ENCODE data around the gene BZW2. TPM values are rescaled to one million over a fixed set of nuclear protein-coding genes. Genes with fewer than 3 reads are reported as not detected.

The BZW2 gene
- total RNA-seq, 3 donors from 2014 or later, result 44.8 to 67.0 (median 65.3) TPM

GRCh38 chr7:16651396-16652239, 5.6 kb downstream of the BZW2 start:
- Histone ChIP-seq H3K9me3 (no peaks in the 10 kb centered on the region), H3K4me1 (ENCODE audit: low read depth) (peaks cover 7% of the 10 kb centered on the region), H3K36me3 (ENCODE audit: low read depth) (no peaks in the 10 kb centered on the region), H3K4me3 (no peak overlapping the region)
- ATAC-seq (no peak), DNase-seq (no peak)
- intact Hi-C loops (cut with DNase I, micrococcal nuclease), result no loop called here
- TF ChIP-seq CTCF (IDR thresholded peaks at IDR 0.05), result no peak

- intact Hi-C loops (cut with DNase I, micrococcal nuclease), result no loop called here
- no peaks in the 10 kb centered on the region for H3K36me3 ChIP-seq (ENCODE audit: low read depth)
- no peak for TF ChIP-seq CTCF (IDR thresholded peaks at IDR 0.05)
- H3K4me3 ChIP-seq, result no peak overlapping the region
- H3K9me3 ChIP-seq, result no peaks in the 10 kb centered on the region
- peaks cover 6% of the 10 kb centered on the region for H3K4me1 ChIP-seq (ENCODE audit: low read depth)
- DNase-seq (no peak), ATAC-seq (no peak)
Measured at GRCh38 chr7:16652240-16652583, 6.2 kb downstream of the BZW2 start.

DNA sequence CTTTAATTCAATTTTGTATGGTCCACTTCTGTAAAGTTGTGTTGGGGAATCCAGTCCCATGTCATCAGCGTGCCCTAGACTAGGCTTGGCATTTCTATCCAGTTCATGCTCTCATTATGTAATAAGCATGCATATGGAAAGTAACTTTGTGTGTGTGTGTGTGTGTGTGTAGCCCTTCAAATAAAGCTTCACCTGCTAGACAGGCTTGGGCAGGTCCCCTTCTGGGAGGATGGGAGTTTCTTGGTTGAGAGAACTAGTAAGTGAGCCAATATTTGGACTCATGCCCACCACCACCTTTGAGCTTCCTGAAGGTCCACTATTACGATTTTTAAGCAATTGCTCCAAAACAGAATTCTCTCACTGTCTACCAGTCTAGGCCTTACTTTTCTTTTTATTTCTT, 6.9 kb downstream of the BZW2 start:
- no peak overlapping the region for H3K4me3 ChIP-seq
- ATAC-seq (peak; percentile 63), DNase-seq (no peak)
- no peaks in the 10 kb centered on the region for H3K36me3 ChIP-seq (ENCODE audit: low read depth)
- H3K4me1 ChIP-seq (ENCODE audit: low read depth), result peaks cover 5% of the 10 kb centered on the region
- intact Hi-C loops (cut with DNase I, micrococcal nuclease), result no loop called here
- no peak for TF ChIP-seq CTCF (IDR thresholded peaks at IDR 0.05)
- H3K9me3 ChIP-seq, result no peaks in the 10 kb centered on the region

DNA sequence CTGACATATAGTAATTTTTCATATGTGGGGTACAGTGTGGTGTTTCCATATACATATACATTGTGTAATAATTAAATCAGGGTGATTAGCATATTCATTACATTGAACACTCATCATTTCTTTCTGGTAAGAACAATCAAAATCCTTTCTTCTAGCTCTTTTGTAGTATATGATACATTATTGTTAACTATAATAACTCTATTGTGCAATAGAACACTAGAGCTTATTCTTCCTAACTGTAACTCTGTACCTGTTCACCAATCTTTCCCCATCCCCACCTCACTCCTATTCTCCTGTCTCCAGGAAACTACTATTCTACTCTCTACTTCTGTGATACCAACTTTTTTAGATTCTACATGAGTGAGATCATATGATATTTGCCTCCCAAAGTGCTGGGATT, 9.4 kb downstream of the BZW2 start:
- Histone ChIP-seq H3K36me3 (ENCODE audit: low read depth) (no peaks in the 10 kb centered on the region), H3K4me3 (no peak overlapping the region), H3K9me3 (no peaks in the 10 kb centered on the region), H3K4me1 (ENCODE audit: low read depth) (no peaks in the 10 kb centered on the region)
- no peak for TF ChIP-seq CTCF (IDR thresholded peaks at IDR 0.05)
- DNase-seq (no peak), ATAC-seq (no peak)
- intact Hi-C loops (cut with DNase I, micrococcal nuclease), result no loop called here

GRCh38 chr7:16656141-16656540, 10.2 kb downstream of the BZW2 start:
- H3K4me1 ChIP-seq (ENCODE audit: low read depth), result no peaks in the 10 kb centered on the region
- intact Hi-C loops (cut with DNase I, micrococcal nuclease), result no loop called here

More at GRCh38 chr7:16656141-16656540, 10.2 kb downstream of the BZW2 start:
- Histone ChIP-seq H3K4me3 (no peak overlapping the region), H3K36me3 (ENCODE audit: low read depth) (no peaks in the 10 kb centered on the region), H3K9me3 (no peaks in the 10 kb centered on the region)
- DNase-seq, result no peak
- no peak for TF ChIP-seq CTCF (IDR thresholded peaks at IDR 0.05)
- no peak for ATAC-seq

Data from mucosa of descending colon (tissue), 3 donors.